Kidney glomerular epithelial cell (primary cell): ENCODE data around the gene ITGB2.

ENCODE experiments used
- DNase-seq: peaks from one replicate; lab custom pipeline; 2025; lab: John Stamatoyannopoulos, UW

The ITGB2 gene

DNA sequence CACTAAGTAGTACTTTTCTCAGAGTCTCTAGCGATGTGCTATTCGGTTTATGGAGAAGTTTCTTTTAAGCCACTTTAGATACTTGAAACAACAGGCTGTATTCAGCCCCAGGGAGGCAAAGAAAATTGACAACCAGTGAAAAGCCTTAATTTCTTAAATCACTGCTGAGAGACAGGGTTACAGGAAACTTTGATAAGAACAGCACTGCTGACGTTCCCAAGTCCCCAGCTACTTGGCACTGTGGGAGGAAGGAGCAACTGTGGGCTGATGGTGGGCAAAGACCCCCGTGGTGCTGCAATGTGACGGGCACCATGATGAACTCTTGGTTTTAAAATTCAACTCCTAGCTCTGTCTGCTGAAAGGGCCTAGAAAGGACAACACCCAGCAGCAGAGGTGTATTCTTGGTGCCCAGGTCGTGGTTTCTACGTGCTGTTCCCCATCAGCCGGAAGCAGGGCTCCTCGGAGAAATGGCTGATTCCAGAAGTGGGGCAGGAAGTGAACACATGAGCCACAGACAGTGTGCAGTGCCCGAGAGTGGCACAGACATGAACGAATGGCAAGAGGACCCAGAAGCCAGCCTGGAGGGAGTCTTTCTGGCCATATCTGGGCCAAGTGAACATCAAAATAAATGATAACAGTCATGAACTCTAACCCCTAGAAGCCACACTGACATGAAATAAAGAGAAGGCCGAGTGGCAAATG is 52.5 kb downstream of the ITGB2 start:
- no peak for DNase-seq

DNA sequence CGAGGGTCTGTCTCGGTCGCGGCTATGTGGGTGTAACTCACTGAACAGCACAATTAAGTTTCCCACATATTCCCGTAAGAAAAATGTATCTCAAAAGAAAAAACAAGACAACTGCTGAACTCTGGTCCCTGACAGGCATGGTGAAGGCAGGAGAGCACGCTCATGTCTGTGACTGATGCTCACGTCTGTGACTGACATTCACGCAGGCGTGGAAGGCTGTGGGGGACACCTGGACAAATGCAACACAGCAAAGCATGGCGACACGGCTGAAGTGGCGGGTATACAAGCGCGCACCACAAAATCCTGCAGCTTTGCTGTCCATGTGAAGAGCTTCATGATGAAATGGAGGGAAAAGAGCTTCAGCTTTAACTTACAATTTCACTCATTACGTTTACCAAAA is 53.2 kb downstream of the ITGB2 start:
- no peak for DNase-seq

DNA sequence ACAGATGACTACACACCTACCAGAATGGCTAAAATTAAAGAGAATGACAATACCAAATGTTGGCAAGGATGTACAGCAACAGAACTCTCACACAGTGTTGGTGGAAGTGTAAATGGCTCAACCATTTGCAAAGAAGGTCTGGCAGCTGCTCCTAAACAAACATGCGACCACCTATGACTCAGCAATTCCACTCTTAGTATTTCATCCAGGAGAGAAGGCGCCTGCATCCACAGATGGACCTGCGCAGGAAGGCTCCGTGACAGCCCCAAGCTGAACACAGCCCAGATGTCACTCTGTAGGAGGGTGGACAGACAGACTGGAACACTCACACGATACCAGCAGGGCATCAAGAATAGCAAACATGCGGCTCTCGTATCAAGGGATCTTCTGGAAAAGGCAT is 53.9 kb downstream of the ITGB2 start:
- no peak for DNase-seq

GRCh38 chr21:44865561-44866280 is 55.0 kb downstream of the ITGB2 start:
- DNase-seq, result no peak

DNA sequence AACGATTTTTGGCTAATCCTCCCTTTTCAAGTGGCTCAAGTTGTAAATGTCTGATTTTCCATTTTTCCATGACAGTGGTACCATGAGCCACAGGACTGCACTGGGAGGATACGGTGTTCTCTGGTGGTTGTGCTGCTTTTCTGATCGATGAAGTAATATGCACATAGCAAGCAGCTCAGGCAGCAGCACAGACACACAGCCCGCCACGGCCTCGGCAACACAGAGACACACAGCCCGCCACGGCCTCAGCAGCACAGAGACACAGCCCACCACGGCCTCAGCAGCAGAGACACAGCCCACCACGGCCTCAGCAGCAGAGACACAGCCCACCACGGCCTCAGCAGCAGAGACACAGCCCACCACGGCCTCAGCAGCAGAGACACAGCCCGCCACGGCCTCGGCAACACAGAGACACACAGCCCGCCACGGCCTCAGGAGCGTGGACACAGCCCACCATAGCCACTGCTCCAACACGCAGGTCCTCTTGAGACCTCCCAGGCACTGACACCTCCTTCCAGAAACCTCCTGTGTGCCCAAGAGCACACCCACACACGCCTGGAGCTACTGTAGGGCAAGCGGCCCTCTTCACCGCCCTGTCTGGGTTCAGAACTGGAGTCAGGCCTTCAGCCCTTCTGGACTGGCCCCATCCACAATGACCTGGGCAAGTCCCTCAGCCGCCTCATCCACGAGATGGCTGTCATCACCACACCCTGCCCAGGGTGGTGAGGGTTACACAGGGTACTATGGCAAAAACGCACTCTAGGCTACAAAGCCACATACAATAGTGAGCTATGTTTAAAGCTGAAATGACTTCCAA is 57.6 kb downstream of the ITGB2 start:
- DNase-seq, result no peak

DNA sequence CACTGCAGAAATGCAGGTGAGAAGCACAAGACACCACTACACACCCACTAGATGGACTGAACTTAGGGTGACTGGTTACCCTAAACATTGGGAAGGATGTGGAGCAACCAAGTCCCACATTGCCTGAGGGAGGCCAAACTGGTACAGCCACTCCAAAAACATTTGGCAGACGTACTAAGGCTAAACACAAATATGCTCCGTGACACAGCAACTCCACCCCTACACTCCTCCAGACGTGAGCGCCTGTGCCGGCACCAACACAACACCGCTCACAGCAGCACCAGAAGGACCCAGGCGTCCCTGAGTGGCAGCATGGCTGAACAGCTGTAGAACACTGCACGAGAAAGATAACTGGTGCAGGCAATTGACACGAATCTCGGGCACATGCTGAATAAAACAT is 61.9 kb downstream of the ITGB2 start:
- DNase-seq, result no peak

DNA sequence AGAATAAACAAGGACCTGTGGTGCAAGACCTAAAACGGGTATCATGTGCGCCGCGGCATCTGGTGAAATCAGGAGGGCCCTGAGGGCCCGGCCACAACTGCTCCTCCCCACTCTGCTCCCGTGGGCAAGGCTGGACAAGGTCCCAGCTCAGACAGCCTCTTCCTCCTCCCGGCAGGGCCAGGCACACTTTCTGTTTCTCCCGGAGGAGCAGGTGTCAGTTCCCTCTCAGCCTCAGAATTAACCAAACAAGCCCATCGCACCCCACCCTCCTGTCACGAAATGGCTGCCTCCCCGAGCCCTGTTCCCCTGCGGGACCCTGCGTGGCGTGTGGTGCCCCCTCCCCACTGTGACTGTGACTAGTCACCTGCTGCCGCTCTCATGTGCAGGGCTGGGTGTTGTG is 62.4 kb downstream of the ITGB2 start:
- DNase-seq, result no peak

GRCh38 chr21:44857127-44857892 is 63.4 kb downstream of the ITGB2 start:
- DNase-seq, result no peak

DNA sequence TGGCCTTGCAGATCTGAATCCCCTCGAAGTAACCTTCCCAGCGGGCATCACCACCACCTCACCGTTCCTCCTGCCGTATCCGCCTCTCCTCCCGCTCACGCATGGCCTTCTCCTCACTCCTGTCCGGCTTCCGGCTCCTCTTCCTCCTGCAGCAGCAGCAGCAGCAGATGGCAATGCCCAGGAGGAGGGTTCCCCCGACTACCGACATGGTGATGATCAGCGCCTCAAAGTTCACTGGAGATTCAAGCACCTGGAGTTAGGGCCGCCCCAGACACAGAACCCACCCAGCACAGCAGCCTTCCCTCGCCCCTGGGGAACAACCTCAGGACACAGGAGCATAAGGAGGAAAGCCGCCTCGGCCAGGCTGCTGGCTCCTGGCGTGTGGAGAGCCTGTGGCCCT is 64.6 kb downstream of the ITGB2 start:
- DNase-seq, result no peak

GRCh38 chr21:44855572-44855971 is 65.1 kb downstream of the ITGB2 start:
- no peak for DNase-seq

- DNase-seq, result no peak
Measured at GRCh38 chr21:44854664-44855446, 65.8 kb downstream of the ITGB2 start.

DNA sequence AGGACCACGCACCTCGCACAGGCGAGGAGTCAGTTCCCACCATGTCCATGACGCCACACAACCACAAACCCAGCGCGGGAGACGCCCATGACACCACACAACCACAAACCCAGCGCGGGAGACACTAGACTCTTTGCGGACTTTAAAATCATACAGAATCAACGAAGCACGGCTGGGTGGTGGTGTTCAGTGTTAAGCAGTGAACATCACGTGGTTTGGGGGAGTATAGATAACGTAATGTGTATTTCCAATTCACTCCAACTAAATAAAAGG is 66.4 kb downstream of the ITGB2 start:
- DNase-seq, result no peak

GRCh38 chr21:44853601-44854390 is 66.9 kb downstream of the ITGB2 start:
- no peak for DNase-seq

DNA sequence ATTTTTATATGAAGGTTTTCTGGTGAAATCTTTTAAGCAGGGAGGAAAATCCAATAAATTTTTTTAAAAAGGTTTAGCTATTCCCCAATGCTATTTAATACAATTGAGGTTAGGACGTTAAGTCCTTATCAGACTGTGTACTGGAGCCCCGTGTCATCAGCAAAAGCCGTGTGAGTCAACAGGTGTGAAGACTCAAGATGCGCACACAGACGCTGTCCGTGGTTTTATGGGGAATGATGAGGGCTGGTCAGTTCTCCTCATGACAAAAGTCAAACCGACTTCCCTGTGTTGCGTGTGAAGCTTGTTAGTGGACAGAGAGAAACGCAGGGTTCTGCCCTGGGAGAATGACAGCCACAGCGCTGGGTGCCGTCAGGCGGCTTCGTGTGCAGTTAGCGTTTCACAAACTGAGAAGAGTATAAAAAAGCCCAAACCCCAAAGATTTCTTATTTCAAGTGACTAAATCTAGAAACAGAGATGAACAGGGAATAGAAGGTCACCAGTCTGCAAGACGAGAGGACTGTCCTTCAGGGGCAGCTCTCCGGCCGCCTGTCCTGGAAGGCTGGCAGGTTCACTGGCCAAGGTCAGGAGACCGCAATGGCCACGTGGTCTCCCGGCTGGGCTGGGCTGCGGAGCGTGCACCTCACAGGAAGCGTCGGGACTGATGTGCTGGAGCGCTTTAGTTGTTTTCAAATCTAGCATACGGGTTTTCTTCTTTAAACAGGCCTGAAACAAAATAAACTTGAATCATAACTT is 69.6 kb downstream of the ITGB2 start:
- no peak for DNase-seq

- DNase-seq, result no peak
Measured at GRCh38 chr21:44850208-44850800, 70.4 kb downstream of the ITGB2 start.

GRCh38 chr21:44849616-44850130 is 71.0 kb downstream of the ITGB2 start:
- no peak for DNase-seq

- DNase-seq, result no peak
Measured at GRCh38 chr21:44848821-44849521, 71.7 kb downstream of the ITGB2 start.

GRCh38 chr21:44847261-44848056 is 73.2 kb downstream of the ITGB2 start:
- no peak for DNase-seq
